Activated naive CD8-positive, alpha-beta T cell treated with anti-CD3 and anti-CD28 coated beads, Interleukin-2, amount 50 U/mL, for 16 hours (primary cell): ENCODE data around the gene SLC22A12.

Source experiments
- DNase-seq: peaks from one replicate; pipeline ENCODE4 v3.0.0-alpha.2; 2020; ENCODE audit warnings: low read depth, low spot score

The SLC22A12 gene

GRCh38 chr11:64604458-64605243 is 13.6 kb downstream of the SLC22A12 start:
- no peak for DNase-seq

DNA sequence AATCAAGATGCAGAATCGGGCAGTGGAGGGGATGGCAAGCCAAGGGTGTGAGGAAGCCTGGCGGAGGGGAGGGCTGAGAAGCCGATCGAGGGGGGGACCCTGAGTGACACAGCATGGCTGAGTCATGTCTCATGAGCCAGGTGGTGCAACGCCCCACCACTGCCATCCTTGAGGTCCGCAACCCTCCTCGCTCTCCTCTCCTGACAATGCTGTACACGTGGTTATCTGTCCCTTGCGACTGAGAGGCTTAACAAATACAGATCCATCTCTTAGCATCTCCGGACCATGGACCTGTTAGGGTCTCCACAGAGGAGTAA is 14.2 kb downstream of the SLC22A12 start:
- no peak for DNase-seq

- no peak for DNase-seq
These were observed 14.9 kb downstream of the SLC22A12 start for GRCh38 chr11:64605656-64606585.

DNA sequence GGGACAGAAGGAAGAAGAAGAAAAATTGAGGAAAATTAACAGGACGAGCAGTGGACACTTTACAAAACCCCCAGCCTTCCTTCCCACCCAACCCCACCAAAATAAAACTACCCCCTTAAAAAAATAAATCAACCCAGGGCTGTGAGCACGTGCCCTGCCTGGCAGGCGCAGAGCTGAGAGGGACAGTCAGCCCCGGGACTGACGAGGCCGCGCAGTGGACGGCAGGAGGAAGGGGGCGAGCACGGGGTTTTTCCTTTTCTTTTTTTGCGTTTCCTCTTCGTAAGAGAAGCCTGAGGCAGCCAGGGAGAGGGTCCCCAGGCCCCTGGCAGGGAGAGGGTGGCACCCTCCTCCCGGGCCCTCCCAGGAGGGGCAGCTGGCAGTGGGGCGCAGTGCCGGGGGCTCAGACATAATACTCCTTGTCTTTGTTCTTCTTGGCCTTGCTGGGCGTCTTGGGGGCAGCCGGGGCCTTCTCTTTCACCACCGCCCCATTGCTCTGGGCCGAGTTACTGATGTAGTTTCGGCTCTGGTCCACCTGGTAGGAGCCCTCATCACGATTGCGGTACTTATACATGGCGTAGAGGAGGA is 15.9 kb downstream of the SLC22A12 start:
- DNase-seq, result no peak

- DNase-seq, result no peak
These were observed 16.5 kb downstream of the SLC22A12 start for GRCh38 chr11:64607381-64607985.

- DNase-seq, result no peak
These were observed 17.0 kb downstream of the SLC22A12 start for GRCh38 chr11:64608046-64608445.

GRCh38 chr11:64608636-64609035 is 17.6 kb downstream of the SLC22A12 start:
- no peak for DNase-seq

DNA sequence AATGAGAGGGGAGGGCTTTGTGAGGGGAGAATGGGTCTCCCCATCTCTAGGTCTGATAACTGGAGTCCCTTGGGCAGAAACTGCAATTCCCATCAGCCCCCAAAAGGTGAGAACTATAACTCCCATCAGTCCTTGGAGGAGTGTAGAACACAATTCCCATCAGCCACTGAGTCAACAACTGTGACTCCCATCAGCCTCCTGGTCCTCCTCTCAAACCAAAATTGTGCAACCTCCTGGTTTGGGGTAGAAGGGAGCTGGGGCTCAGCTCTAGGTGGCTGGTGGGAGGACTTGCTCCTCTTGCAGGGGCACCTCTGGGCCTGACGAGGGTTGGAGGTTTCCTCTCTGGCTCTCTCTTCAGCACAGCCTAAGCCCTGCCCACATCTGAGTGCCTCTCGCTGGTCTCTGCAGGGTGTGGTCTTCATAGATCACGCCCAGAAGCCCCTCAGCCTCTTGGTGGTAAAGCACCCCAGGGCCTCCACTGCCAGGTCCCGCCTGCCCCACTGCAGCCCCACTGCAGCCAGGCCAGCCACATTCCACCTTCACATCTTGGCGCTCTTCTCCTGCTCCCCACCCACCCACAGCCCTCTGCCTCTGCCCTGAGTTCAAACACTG is 18.5 kb downstream of the SLC22A12 start:
- DNase-seq, result no peak

DNA sequence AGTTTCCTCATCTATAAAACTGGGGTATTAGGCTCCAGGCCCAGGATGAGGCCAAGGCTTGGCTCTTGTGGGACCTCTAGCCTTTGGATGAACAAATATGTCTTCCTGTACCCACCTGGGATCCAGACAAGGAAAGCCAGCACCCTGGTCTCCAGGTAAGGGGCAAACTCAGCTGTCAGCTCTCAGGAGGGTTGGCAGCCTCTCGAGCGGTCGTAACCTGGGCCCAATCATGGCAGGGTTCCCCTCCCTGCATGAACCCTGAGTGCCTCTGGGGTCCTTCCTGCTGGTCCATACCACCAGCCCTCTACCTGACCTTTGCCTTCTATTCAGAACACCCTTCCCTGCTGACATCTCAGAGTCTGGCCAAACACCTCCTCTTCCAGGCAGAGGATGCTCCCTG is 19.6 kb downstream of the SLC22A12 start:
- no peak for DNase-seq

DNA sequence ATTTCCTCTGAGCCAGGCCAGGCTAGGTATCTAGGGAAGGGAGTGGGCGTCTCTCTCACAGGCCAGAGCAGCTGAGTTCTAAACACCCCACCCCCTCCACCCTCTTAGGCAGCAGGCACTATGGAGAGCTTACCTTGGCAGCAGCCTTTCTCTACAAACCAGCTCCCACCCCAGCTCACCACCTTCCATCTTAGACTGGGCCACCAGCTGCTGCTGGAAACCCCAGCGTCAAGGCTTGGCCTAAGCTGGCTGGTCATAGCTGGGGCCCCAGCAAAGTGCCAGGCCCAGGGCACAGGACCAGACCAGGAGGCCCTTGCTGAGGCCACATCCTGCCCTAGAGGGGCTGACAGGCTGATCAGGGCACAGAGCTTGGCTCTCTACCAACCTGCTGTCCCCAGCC is 20.2 kb downstream of the SLC22A12 start:
- DNase-seq, result no peak

GRCh38 chr11:64611869-64612646 is 21.0 kb downstream of the SLC22A12 start:
- no peak for DNase-seq

- DNase-seq, result no peak
These were observed 22.6 kb downstream of the SLC22A12 start for GRCh38 chr11:64613648-64614047.

GRCh38 chr11:64614917-64615316 is 23.9 kb downstream of the SLC22A12 start:
- no peak for DNase-seq

DNA sequence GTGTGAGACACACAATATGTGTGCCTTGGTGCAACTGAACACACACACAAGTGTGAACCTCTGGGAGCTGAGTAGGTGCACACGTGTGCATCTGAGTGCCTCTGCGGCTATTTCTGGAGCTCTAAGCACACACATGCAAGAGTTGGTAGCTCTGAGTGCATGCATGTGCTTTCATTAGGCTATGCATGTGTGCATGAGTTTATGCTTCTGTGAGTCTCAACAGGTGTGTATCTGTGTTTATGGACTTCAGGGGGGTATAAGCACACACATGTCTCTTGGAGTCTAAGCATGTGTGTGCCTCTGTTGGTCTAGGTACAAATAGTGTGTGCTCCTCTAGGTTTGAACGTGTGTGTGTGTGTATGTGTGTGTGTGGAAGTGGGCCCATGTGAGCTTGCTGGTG is 25.8 kb downstream of the SLC22A12 start:
- DNase-seq, result no peak

DNA sequence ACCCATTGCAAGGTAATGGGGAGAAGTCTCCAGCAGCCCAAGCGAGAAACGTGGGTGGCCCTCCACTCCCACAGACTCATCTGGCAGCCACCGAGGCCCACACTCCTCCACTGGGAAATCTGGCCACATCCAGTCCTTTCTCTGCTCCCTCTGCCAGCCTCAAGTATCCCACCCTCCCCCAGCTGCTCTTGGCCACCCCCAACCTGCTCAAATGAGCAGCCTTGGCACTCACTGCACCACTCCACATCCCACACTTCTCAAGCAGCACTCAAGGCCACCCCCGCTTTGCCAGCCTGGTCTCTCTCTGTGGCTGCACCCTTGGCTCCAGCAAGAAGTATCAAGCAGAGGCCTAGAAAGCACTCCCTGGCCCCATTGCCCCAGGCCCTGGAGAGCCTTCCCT is 28.2 kb downstream of the SLC22A12 start:
- no peak for DNase-seq

GRCh38 chr11:64619811-64620380 is 28.9 kb downstream of the SLC22A12 start:
- DNase-seq, result no peak

DNA sequence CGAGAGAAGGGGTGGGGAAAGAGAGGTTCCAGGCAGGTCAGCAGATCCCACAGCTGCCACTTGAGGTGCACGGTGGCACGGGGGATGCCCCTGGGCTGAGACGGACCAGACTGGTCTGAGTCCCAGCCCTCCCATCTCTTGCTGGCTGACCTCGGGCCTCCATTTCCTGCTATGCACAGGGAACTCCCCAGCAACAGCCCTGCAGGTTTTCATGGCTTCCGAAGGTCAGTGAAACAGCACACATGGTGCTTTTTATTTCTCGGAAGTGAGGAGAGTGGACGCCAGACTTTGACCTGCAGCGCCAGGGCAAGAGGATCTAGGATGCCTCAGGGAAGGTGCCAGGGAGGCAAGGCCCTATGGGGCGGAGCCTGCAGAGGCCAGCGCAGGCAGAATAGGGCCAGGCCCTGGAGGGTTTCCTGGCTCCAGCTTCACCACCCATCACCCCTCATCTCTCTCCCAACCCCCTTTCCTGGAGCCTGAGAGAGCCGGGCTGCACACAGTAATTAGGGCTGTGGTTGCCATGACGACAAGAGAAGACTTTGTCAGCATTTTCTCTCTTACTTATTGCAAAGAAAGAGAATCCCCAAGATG is 29.5 kb downstream of the SLC22A12 start:
- no peak for DNase-seq

DNA sequence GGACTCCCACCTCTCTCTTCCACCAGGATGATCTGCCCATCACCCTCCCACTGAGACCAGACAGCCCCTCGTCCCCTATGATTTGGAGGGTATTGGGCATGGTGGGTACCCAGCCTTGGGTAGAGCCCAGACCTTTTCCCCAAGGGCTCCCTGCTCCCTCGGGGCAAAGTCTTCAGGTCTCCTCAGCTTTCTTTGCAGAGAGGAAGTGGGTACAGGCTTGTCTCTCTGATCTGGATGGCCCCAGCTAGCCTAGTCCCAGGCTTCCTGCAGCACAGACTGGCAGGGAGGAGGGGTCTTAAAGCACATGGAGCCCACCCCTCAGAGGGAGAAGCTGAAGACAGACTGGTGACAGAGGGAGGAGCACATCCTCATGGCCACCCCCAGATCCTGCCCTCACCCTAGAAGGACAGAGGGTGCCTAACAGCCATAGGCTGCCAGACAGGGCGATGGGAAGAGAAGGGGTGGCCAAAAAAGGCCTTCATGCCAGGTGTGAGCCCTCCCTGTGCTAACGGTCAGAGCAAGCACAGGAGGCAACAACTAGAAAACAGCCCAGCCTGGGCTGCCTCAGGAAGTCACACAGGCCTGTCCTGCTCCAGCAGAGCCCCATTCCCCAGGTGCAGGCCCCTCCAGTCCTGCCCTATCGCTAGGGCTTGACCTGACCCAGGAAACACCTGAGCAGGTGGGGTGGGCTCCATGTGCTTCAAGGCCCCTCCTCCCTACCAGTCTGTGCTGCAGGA is 30.4 kb downstream of the SLC22A12 start:
- DNase-seq, result no peak

DNA sequence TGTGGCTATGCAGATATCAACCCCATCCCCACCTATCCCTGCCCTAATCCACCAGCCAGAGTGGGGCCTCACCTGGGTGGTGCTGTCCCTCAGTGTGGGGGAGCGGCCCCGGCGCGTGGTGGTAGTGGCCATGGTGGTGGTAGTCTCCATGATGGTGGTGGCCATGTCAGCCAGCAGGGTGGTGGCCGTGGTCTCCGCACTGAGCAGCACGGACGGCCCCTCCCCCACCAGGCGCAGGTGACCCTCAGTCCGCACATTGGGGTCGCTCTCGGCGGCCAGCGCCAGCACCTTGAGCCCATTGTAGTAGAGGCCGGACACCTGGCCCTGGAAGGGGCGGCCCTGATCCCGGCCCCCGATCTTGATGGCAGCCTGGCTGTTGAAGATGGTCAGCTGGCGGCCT is 31.7 kb downstream of the SLC22A12 start:
- DNase-seq, result no peak
